Trophoblast cell (in vitro differentiated cells and primary cell): ENCODE data around the gene CABP7.

ENCODE experiments used
- DNase-seq, 2 donors: peaks; one replicate each; pipeline ENCODE4 v3.0.0-alpha.2; 2016
- H2AFZ ChIP-seq: 2 replicates; pipeline ENCODE4 v1.6.1; 2013; ENCODE audit warnings: low read length, moderate library complexity, mild to moderate bottlenecking; ENCODE audit not compliant: insufficient read depth, poor library complexity
- H2AK5ac ChIP-seq: 2 replicates; pipeline ENCODE4 v1.6.1; 2013; ENCODE audit warnings: mild to moderate bottlenecking, low read length
- H2BK120ac ChIP-seq: 2 replicates; pipeline ENCODE4 v1.6.1; 2013; ENCODE audit warnings: low read length, mild to moderate bottlenecking, moderate library complexity; ENCODE audit not compliant: insufficient read depth, poor library complexity
- H2BK12ac ChIP-seq: 2 replicates; pipeline ENCODE4 v1.6.1; 2013; ENCODE audit warnings: mild to moderate bottlenecking, low read length, moderate library complexity
- H2BK5ac ChIP-seq: 2 replicates; pipeline ENCODE4 v1.6.1; 2013; ENCODE audit warnings: low read length, low read depth, moderate library complexity, mild to moderate bottlenecking; ENCODE audit not compliant: poor library complexity
- H3K14ac ChIP-seq: 2 replicates; pipeline ENCODE4 v1.6.1; 2013; ENCODE audit warnings: mild to moderate bottlenecking, low read length
- H3K18ac ChIP-seq: 2 replicates; pipeline ENCODE4 v1.6.1; 2013; ENCODE audit warnings: mild to moderate bottlenecking, low read length
- H3K23ac ChIP-seq: 2 replicates; pipeline ENCODE4 v1.6.1; 2013; ENCODE audit warnings: low read length
- H3K27ac ChIP-seq: 2 replicates; pipeline ENCODE4 v1.5.1; 2013; ENCODE audit warnings: low read depth, mild to moderate bottlenecking, inconsistent platforms, low read length, moderate library complexity
- H3K27me3 ChIP-seq: 2 replicates; pipeline ENCODE4 v1.6.1; 2013; ENCODE audit warnings: inconsistent platforms, mild to moderate bottlenecking, low read length, moderate library complexity; ENCODE audit not compliant: insufficient read depth
- H3K36me3 ChIP-seq, 2 experiments: 1 replicate in 1 of 2; 2 replicates in 1 of 2; pipeline ENCODE4 v1.6.1; 2013; ENCODE audit warnings: low read length in 2 of 2, mild to moderate bottlenecking in 2 of 2, moderate library complexity in 1 of 2; ENCODE audit not compliant: insufficient read depth in 2 of 2, control insufficient read depth in 1 of 2
- H3K4ac ChIP-seq: 2 replicates; pipeline ENCODE4 v1.6.1; 2013; ENCODE audit warnings: low read depth, mild to moderate bottlenecking, low read length, moderate library complexity
- H3K4me1 ChIP-seq, 2 experiments: 1 replicate in 1 of 2; 2 replicates in 1 of 2; pipeline ENCODE4 v1.6.1; 2013; ENCODE audit warnings: low read length in 2 of 2, mild to moderate bottlenecking in 2 of 2, moderate library complexity in 1 of 2; ENCODE audit not compliant: insufficient read depth in 2 of 2, control insufficient read depth in 1 of 2
- H3K4me2 ChIP-seq: 2 replicates; pipeline ENCODE4 v1.6.1; 2013; ENCODE audit warnings: inconsistent platforms, mild to moderate bottlenecking, low read length, moderate library complexity
- H3K4me3 ChIP-seq: 2 replicates; pipeline ENCODE4 v1.5.1; 2013; ENCODE audit warnings: mild to moderate bottlenecking, low read depth, low read length, inconsistent platforms
- H3K79me1 ChIP-seq: one replicate; pipeline ENCODE4 v1.6.1; 2013; ENCODE audit warnings: low read length
- H3K79me2 ChIP-seq: 2 replicates; pipeline ENCODE4 v1.6.1; 2013; ENCODE audit warnings: low read length, mild to moderate bottlenecking; ENCODE audit not compliant: control insufficient read depth, insufficient read depth, poor library complexity
- H3K9ac ChIP-seq: 2 replicates; pipeline ENCODE4 v1.6.1; 2013; ENCODE audit warnings: mild to moderate bottlenecking, low read length
- H3K9me3 ChIP-seq: 2 replicates; pipeline ENCODE4 v1.6.1; 2013; ENCODE audit warnings: low read depth, mild to moderate bottlenecking, control low read depth, inconsistent platforms, low read length; ENCODE audit not compliant: insufficient read depth
- H4K12ac ChIP-seq: 2 replicates; pipeline ENCODE4 v1.6.1; 2013; ENCODE audit warnings: low read depth, mild to moderate bottlenecking, low read length, moderate library complexity
- H4K8ac ChIP-seq: 2 replicates; pipeline ENCODE4 v1.6.1; 2013; ENCODE audit warnings: low read depth, mild to moderate bottlenecking, low read length, moderate library complexity
- H4K91ac ChIP-seq: one replicate; pipeline ENCODE4 v1.6.1; 2013; ENCODE audit warnings: low read depth, mild to moderate bottlenecking, low read length, moderate library complexity
- WGBS: extraction: QIAGEN DNeasy Blood & Tissue Kit; methylation state at CpG from one replicate; pipeline ENCODE4 v1.1.7; 2013; ENCODE audit warnings: missing lambda C conversion rate; ENCODE audit not compliant: insufficient read length, insufficient coverage; ENCODE audit errors: extremely low coverage; 5-methylcytosine and 5-hydroxymethylcytosine counted together

Gene CABP7

DNA sequence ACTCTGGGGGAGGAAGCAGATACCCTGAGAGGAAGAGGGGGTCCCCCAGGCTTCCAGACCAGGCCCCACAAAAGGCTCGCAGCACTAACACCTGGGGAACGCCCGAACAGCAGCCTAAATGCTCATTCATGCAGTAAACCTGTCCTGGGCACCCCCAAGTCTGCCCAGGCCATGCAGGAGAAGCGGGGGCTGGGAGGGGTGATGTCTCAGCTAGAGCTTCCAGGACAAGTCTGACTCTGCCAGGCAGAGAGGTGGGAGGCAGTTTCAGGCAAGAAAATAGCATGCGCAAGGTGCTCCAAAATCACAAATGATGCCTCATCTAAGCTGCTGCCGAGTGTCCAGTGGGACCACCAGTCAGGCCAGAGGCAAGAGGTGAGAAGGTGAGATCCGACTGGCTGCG lies 14.6 kb downstream of the CABP7 start:
- no peak overlapping the region for H3K18ac ChIP-seq
- H3K4ac ChIP-seq: no peak overlapping the region
- no peaks in the 10 kb centered on the region for H3K79me1 ChIP-seq
- H2AFZ ChIP-seq: no peak overlapping the region
- H4K8ac ChIP-seq: no peak overlapping the region
- no peaks in the 10 kb centered on the region for H3K4me1 ChIP-seq
- H3K9ac ChIP-seq: no peak overlapping the region
- H3K36me3 ChIP-seq: peaks cover 0 to 3% of the 10 kb centered on the region in 2 experiments
- no peak overlapping the region for H3K27ac ChIP-seq
- no peaks in the 10 kb centered on the region for H3K27me3 ChIP-seq
- no peak for DNase-seq
- H3K14ac ChIP-seq: no peak overlapping the region
- no peak overlapping the region for H3K4me3 ChIP-seq
- WGBS: no CpG with 5 or more reads among the region's 8 CpGs
- no peak overlapping the region for H3K23ac ChIP-seq
- H3K9me3 ChIP-seq: peaks cover 1% of the 10 kb centered on the region
- H3K4me2 ChIP-seq: no peak overlapping the region
- no peak overlapping the region for H2BK12ac ChIP-seq
- H2BK5ac ChIP-seq: no peak overlapping the region
- H4K12ac ChIP-seq: no peak overlapping the region
- H4K91ac ChIP-seq: no peak overlapping the region
- H2AK5ac ChIP-seq: no peak overlapping the region
- no peak overlapping the region for H2BK120ac ChIP-seq
- H3K79me2 ChIP-seq: no peaks in the 10 kb centered on the region

DNA sequence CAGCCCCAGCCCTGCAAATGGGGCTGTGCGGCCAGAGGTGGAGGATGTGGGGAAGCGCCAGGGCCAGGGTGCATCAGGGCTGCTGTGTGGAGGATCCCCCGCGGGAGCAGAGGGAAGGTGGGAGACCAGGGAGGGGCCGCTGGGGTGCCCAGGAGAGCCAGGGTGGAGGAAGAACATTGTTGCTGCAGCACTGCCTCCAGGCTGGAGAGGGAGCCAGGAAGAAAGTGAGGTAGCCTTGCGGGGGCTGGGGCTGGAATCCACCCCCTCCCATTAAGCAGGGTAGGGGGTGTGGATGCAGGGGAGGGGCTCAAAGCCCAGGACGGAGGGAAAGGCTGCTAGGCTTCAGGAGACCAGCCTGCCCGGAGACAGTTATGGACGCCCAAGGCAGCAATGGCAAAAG lies 15.0 kb downstream of the CABP7 start:
- Histone ChIP-seq H3K27me3 (no peaks in the 10 kb centered on the region), H3K23ac (no peak overlapping the region)
- no CpG with 5 or more reads among the region's 9 CpGs for WGBS

DNA sequence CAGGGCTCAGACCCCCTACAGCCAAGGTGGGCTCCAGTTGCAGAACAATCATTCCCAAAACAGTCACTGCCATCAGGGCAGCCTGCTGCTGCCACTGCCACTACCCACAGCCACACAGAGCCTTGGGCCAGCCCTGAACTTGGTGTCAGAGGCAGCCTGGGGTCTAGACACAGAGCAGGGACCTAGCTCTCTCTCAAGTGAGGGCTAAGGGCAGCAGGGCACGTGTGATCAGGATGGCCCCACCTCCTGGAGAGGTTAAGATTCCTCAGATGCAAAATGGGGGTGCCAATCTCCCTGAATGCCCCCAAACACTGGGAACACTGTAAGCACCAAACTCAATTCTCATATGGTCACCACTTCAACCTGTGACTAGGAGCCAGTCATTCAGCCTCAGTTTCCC lies 15.6 kb downstream of the CABP7 start:
- Histone ChIP-seq H3K23ac (no peak overlapping the region), H4K91ac (no peak overlapping the region), H3K9ac (no peak overlapping the region), H2BK120ac (no peak overlapping the region), H3K14ac (no peak overlapping the region), H3K4me1 (no peaks in the 10 kb centered on the region), H3K79me1 (no peaks in the 10 kb centered on the region), H3K36me3 (peaks cover 0 to 5% of the 10 kb centered on the region in 2 experiments), H2AFZ (no peak overlapping the region), H3K27ac (no peak overlapping the region), H3K27me3 (no peaks in the 10 kb centered on the region), H3K4me3 (no peak overlapping the region), H4K8ac (no peak overlapping the region), H3K4me2 (no peak overlapping the region), H3K18ac (no peak overlapping the region), H2BK12ac (no peak overlapping the region), H3K9me3 (peaks cover 4% of the 10 kb centered on the region), H3K79me2 (no peaks in the 10 kb centered on the region), H2BK5ac (no peak overlapping the region), H2AK5ac (no peak overlapping the region), H3K4ac (no peak overlapping the region), H4K12ac (no peak overlapping the region)
- DNase-seq: no peak
- no CpG with 5 or more reads among the region's 1 CpG for WGBS

More for the DNA sequence above, 15.0 kb downstream of the CABP7 start:
- no peak for DNase-seq
- Histone ChIP-seq H3K4ac (no peak overlapping the region), H3K9ac (no peak overlapping the region), H3K18ac (no peak overlapping the region), H3K36me3 (peaks cover 0 to 2% of the 10 kb centered on the region in 2 experiments), H3K79me2 (no peaks in the 10 kb centered on the region), H2BK120ac (no peak overlapping the region), H4K8ac (no peak overlapping the region), H4K91ac (no peak overlapping the region), H3K79me1 (no peaks in the 10 kb centered on the region), H3K4me3 (no peak overlapping the region), H3K9me3 (peaks cover 4% of the 10 kb centered on the region), H3K27ac (no peak overlapping the region), H3K14ac (no peak overlapping the region), H4K12ac (no peak overlapping the region), H2BK12ac (no peak overlapping the region), H2AK5ac (no peak overlapping the region), H3K4me1 (no peaks in the 10 kb centered on the region), H2BK5ac (no peak overlapping the region), H3K4me2 (no peak overlapping the region), H2AFZ (no peak overlapping the region)

DNA sequence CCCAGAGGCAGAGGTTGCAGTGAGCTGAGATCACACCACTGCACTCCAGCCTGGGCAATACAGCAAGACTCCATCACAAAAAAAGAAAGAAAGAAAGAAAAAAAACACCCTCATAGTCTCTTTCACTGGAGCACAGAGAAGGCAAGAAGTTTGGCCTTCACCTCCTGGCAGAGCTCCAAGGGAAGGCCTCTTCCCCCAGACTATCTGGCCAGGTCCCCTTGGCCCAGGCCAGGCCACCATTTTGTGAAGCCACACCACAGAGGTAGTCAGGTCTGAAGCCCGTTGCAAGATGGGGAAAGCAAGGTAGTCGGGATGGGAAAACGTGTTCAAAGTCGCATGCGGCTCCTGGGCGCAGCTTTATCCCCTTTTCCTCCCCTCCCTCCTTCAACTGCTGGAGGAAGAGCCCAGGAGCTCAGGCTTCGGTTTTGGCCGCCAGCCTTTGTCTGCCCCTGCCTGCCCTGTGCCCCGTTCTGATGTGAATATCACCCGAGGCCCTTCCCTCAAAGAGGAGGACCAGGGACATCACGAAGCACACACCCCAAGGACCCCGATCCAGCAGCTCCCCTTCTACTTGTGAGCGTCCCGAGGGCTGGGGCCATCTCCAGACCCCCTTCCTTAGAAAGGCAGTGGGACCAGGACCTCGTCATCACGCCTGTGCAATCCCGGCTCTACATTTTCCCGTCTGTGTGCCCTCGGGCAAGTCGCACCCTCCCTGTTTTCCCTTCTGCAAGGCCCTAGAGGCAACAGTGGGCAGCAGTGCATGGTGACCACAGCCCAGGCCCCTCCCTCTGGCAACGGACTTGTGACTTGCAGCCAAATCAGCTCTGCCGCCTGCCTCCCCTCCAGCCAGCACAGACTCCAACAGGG lies 17.7 kb downstream of the CABP7 start:
- H4K91ac ChIP-seq: no peak overlapping the region
- H3K79me1 ChIP-seq: no peaks in the 10 kb centered on the region
- no CpG with 5 or more reads among the region's 22 CpGs for WGBS
- H3K14ac ChIP-seq: no peak overlapping the region
- peak; percentile 9 to 26 for DNase-seq
- H3K9me3 ChIP-seq: peaks cover 4% of the 10 kb centered on the region
- no peaks in the 10 kb centered on the region for H3K79me2 ChIP-seq
- H3K27ac ChIP-seq: no peak overlapping the region
- H3K4me3 ChIP-seq: peak overlapping the region; percentile 29
- H2BK120ac ChIP-seq: no peak overlapping the region
- H3K36me3 ChIP-seq: peaks cover 0 to 5% of the 10 kb centered on the region in 2 experiments
- H2AFZ ChIP-seq: no peak overlapping the region
- H3K4me1 ChIP-seq: no peaks in the 10 kb centered on the region
- no peak overlapping the region for H2AK5ac ChIP-seq
- no peak overlapping the region for H3K4ac ChIP-seq
- H3K9ac ChIP-seq: no peak overlapping the region
- H4K8ac ChIP-seq: no peak overlapping the region
- no peak overlapping the region for H2BK12ac ChIP-seq
- H3K4me2 ChIP-seq: no peak overlapping the region
- H3K27me3 ChIP-seq: no peaks in the 10 kb centered on the region
- no peak overlapping the region for H3K18ac ChIP-seq
- H3K23ac ChIP-seq: no peak overlapping the region
- H2BK5ac ChIP-seq: no peak overlapping the region
- H4K12ac ChIP-seq: no peak overlapping the region
